ENCODE results near the gene GNAQ.

GNAQ gene

GRCh38 chr9:77922591-77922990 is 109.0 kb downstream of the GNAQ start:
- Histone ChIP-seq H4K8ac (ENCODE audit: low read length) (no peak overlapping the region), H2BK15ac (ENCODE audit: low read depth, poor library complexity, severe bottlenecking) (no peak overlapping the region), H3K18ac (ENCODE audit: low read depth in 1 of 2, low read length in 2 of 2) (no peak overlapping the region), H3K27me3 (ENCODE audit: control insufficient read depth in 1 of 2, insufficient read depth in 1 of 2, low read length in 2 of 2) (no peaks in the 10 kb centered on the region), H2AFZ (ENCODE audit: low read depth, low read length) (no peak overlapping the region), H2BK5ac (ENCODE audit: low read depth, low read length, poor library complexity, severe bottlenecking) (no peak overlapping the region), H3K4me2 (ENCODE audit: low read length, poor library complexity, severe bottlenecking) (no peak overlapping the region), H3K9me3 (ENCODE audit: control insufficient read depth, low read length) (no peaks in the 10 kb centered on the region), H3K4me3 (ENCODE audit: insufficient read depth in 1 of 2, low read depth in 1 of 2, low read length in 2 of 2) (no peak overlapping the region), H3K36me3 (ENCODE audit: control insufficient read depth in 1 of 2, insufficient read depth in 2 of 2, low read depth in 1 of 2, low read length in 2 of 2) (peaks cover 0 to 30% of the 10 kb centered on the region in 2 experiments), H3K27ac (ENCODE audit: low read length, poor library complexity, severe bottlenecking) (no peak overlapping the region), H4K91ac (ENCODE audit: low read length) (no peak overlapping the region), H3K79me1 (replicated peaks; ENCODE audit: low read length, poor library complexity, severe bottlenecking) (peaks cover 30% of the 10 kb centered on the region), H2BK120ac (ENCODE audit: low read depth, low read length) (no peak overlapping the region), H2BK12ac (ENCODE audit: low read length in 2 of 2) (no peak overlapping the region), H3K23ac (ENCODE audit: low read length in 2 of 2) (no peak overlapping the region), H2AK5ac (ENCODE audit: low read length, severe bottlenecking) (no peak overlapping the region), H3K4ac (ENCODE audit: low read depth in 1 of 2, low read length in 2 of 2) (no peak overlapping the region), H3K14ac (ENCODE audit: low read length in 2 of 2) (no peak overlapping the region), H3K4me1 (ENCODE audit: control insufficient read depth, insufficient read depth, low read depth, low read length) (peaks cover 3% of the 10 kb centered on the region), H3K9ac (ENCODE audit: low read length) (peak overlapping the region; percentile 2)
- DNase-seq: no peak
- 93% methylated on average over 5 of the region's 5 CpGs for WGBS

GRCh38 chr9:77917800-77918199 is 113.8 kb downstream of the GNAQ start:
- H3K27ac ChIP-seq (ENCODE audit: low read length, poor library complexity, severe bottlenecking): no peak overlapping the region
- H2BK12ac ChIP-seq (ENCODE audit: low read length in 2 of 2): no peak overlapping the region
- H4K91ac ChIP-seq (ENCODE audit: low read length): no peak overlapping the region
- H3K4me1 ChIP-seq (ENCODE audit: control insufficient read depth, insufficient read depth, low read depth, low read length): no peaks in the 10 kb centered on the region
- H3K4me2 ChIP-seq (ENCODE audit: low read length, poor library complexity, severe bottlenecking): no peak overlapping the region
- 98% methylated on average over 3 of the region's 3 CpGs for WGBS
- no peak overlapping the region for H2BK5ac ChIP-seq (ENCODE audit: low read depth, low read length, poor library complexity, severe bottlenecking)
- H3K79me1 ChIP-seq (replicated peaks; ENCODE audit: low read length, poor library complexity, severe bottlenecking): peaks cover 30% of the 10 kb centered on the region
- H2BK15ac ChIP-seq (ENCODE audit: low read depth, poor library complexity, severe bottlenecking): no peak overlapping the region
- no peak overlapping the region for H4K8ac ChIP-seq (ENCODE audit: low read length)
- no peak overlapping the region for H2AFZ ChIP-seq (ENCODE audit: low read depth, low read length)
- H3K9ac ChIP-seq (ENCODE audit: low read length): no peak overlapping the region
- H3K9me3 ChIP-seq (ENCODE audit: control insufficient read depth, low read length): no peaks in the 10 kb centered on the region
- H3K4me3 ChIP-seq (ENCODE audit: insufficient read depth in 1 of 2, low read depth in 1 of 2, low read length in 2 of 2): no peak overlapping the region
- H2AK5ac ChIP-seq (ENCODE audit: low read length, severe bottlenecking): no peak overlapping the region
- H2BK120ac ChIP-seq (ENCODE audit: low read depth, low read length): no peak overlapping the region
- H3K14ac ChIP-seq (ENCODE audit: low read length in 2 of 2): no peak overlapping the region
- H3K18ac ChIP-seq (ENCODE audit: low read depth in 1 of 2, low read length in 2 of 2): no peak overlapping the region
- H3K23ac ChIP-seq (ENCODE audit: low read length in 2 of 2): no peak overlapping the region
- no peak overlapping the region for H3K4ac ChIP-seq (ENCODE audit: low read depth in 1 of 2, low read length in 2 of 2)
- no peaks in the 10 kb centered on the region for H3K27me3 ChIP-seq (ENCODE audit: control insufficient read depth in 1 of 2, insufficient read depth in 1 of 2, low read length in 2 of 2)
- peaks cover 0 to 30% of the 10 kb centered on the region in 2 experiments for H3K36me3 ChIP-seq (ENCODE audit: control insufficient read depth in 1 of 2, insufficient read depth in 2 of 2, low read depth in 1 of 2, low read length in 2 of 2)
- no peak for DNase-seq

- Histone ChIP-seq H3K27me3 (ENCODE audit: control insufficient read depth in 1 of 2, insufficient read depth in 1 of 2, low read length in 2 of 2) (no peaks in the 10 kb centered on the region), H3K4me3 (ENCODE audit: insufficient read depth in 1 of 2, low read depth in 1 of 2, low read length in 2 of 2) (no peak overlapping the region), H2AFZ (ENCODE audit: low read depth, low read length) (no peak overlapping the region), H3K36me3 (ENCODE audit: control insufficient read depth in 1 of 2, insufficient read depth in 2 of 2, low read depth in 1 of 2, low read length in 2 of 2) (peaks cover 0 to 26% of the 10 kb centered on the region in 2 experiments), H3K14ac (ENCODE audit: low read length in 2 of 2) (no peak overlapping the region), H3K79me1 (replicated peaks; ENCODE audit: low read length, poor library complexity, severe bottlenecking) (peaks cover 22% of the 10 kb centered on the region), H3K9ac (ENCODE audit: low read length) (no peak overlapping the region), H3K27ac (ENCODE audit: low read length, poor library complexity, severe bottlenecking) (no peak overlapping the region), H3K23ac (ENCODE audit: low read length in 2 of 2) (no peak overlapping the region), H4K91ac (ENCODE audit: low read length) (no peak overlapping the region), H2AK5ac (ENCODE audit: low read length, severe bottlenecking) (no peak overlapping the region), H2BK5ac (ENCODE audit: low read depth, low read length, poor library complexity, severe bottlenecking) (no peak overlapping the region), H3K18ac (ENCODE audit: low read depth in 1 of 2, low read length in 2 of 2) (no peak overlapping the region), H3K9me3 (ENCODE audit: control insufficient read depth, low read length) (no peaks in the 10 kb centered on the region), H2BK120ac (ENCODE audit: low read depth, low read length) (no peak overlapping the region), H4K8ac (ENCODE audit: low read length) (no peak overlapping the region), H3K4me2 (ENCODE audit: low read length, poor library complexity, severe bottlenecking) (no peak overlapping the region), H3K4ac (ENCODE audit: low read depth in 1 of 2, low read length in 2 of 2) (no peak overlapping the region), H3K4me1 (ENCODE audit: control insufficient read depth, insufficient read depth, low read depth, low read length) (no peaks in the 10 kb centered on the region), H2BK12ac (ENCODE audit: low read length in 2 of 2) (no peak overlapping the region), H2BK15ac (ENCODE audit: low read depth, poor library complexity, severe bottlenecking) (no peak overlapping the region)
- 94% methylated on average over 1 of the region's 3 CpGs for WGBS
- no peak for DNase-seq
Measured at GRCh38 chr9:77916820-77917219, 114.8 kb downstream of the GNAQ start.

GRCh38 chr9:77916410-77916819 is 115.2 kb downstream of the GNAQ start:
- H4K8ac ChIP-seq (ENCODE audit: low read length): no peak overlapping the region
- H3K79me1 ChIP-seq (replicated peaks; ENCODE audit: low read length, poor library complexity, severe bottlenecking): peaks cover 24% of the 10 kb centered on the region
- H3K4me1 ChIP-seq (ENCODE audit: control insufficient read depth, insufficient read depth, low read depth, low read length): no peaks in the 10 kb centered on the region
- H3K23ac ChIP-seq (ENCODE audit: low read length in 2 of 2): no peak overlapping the region
- no peak overlapping the region for H3K4me3 ChIP-seq (ENCODE audit: insufficient read depth in 1 of 2, low read depth in 1 of 2, low read length in 2 of 2)
- no peaks in the 10 kb centered on the region for H3K9me3 ChIP-seq (ENCODE audit: control insufficient read depth, low read length)
- H3K27me3 ChIP-seq (ENCODE audit: control insufficient read depth in 1 of 2, insufficient read depth in 1 of 2, low read length in 2 of 2): no peaks in the 10 kb centered on the region
- no peak overlapping the region for H3K18ac ChIP-seq (ENCODE audit: low read depth in 1 of 2, low read length in 2 of 2)
- no peak overlapping the region for H2BK12ac ChIP-seq (ENCODE audit: low read length in 2 of 2)
- H2BK120ac ChIP-seq (ENCODE audit: low read depth, low read length): no peak overlapping the region
- no peak overlapping the region for H2AK5ac ChIP-seq (ENCODE audit: low read length, severe bottlenecking)
- no peak overlapping the region for H2AFZ ChIP-seq (ENCODE audit: low read depth, low read length)
- no peak overlapping the region for H3K14ac ChIP-seq (ENCODE audit: low read length in 2 of 2)
- peaks cover 0 to 23% of the 10 kb centered on the region in 2 experiments for H3K36me3 ChIP-seq (ENCODE audit: control insufficient read depth in 1 of 2, insufficient read depth in 2 of 2, low read depth in 1 of 2, low read length in 2 of 2)
- H3K4ac ChIP-seq (ENCODE audit: low read depth in 1 of 2, low read length in 2 of 2): no peak overlapping the region
- H3K4me2 ChIP-seq (ENCODE audit: low read length, poor library complexity, severe bottlenecking): no peak overlapping the region
- no peak overlapping the region for H3K9ac ChIP-seq (ENCODE audit: low read length)
- no peak overlapping the region for H3K27ac ChIP-seq (ENCODE audit: low read length, poor library complexity, severe bottlenecking)
- 92% methylated on average over 4 of the region's 4 CpGs for WGBS
- no peak overlapping the region for H4K91ac ChIP-seq (ENCODE audit: low read length)
- DNase-seq: no peak
- H2BK5ac ChIP-seq (ENCODE audit: low read depth, low read length, poor library complexity, severe bottlenecking): no peak overlapping the region
- H2BK15ac ChIP-seq (ENCODE audit: low read depth, poor library complexity, severe bottlenecking): no peak overlapping the region
